GM12873 (cell line): ENCODE results near the gene LPGAT1.

ENCODE experiments used
- CTCF ChIP-seq: IDR thresholded peaks from 2 replicates; pipeline ENCODE4 v1.5.1; 2012; ENCODE audit warnings: low read depth, mild to moderate bottlenecking, moderate library complexity, low read length, control low read depth; ENCODE audit not compliant: insufficient read depth; ENCODE audit errors: missing control alignments

The LPGAT1 gene

GRCh38 chr1:211708926-211709325, 121.6 kb downstream of the LPGAT1 start:
- no peak for TF ChIP-seq CTCF

- no peak for TF ChIP-seq CTCF
Observed at GRCh38 chr1:211708006-211708405, 122.6 kb downstream of the LPGAT1 start.

GRCh38 chr1:211705467-211706091, 125.0 kb downstream of the LPGAT1 start:
- TF ChIP-seq CTCF, result no peak

GRCh38 chr1:211704543-211704942, 126.0 kb downstream of the LPGAT1 start:
- TF ChIP-seq CTCF, result no peak

- TF ChIP-seq CTCF, result no peak
Observed at GRCh38 chr1:211703812-211704537, 126.6 kb downstream of the LPGAT1 start.

GRCh38 chr1:211701733-211702132, 128.8 kb downstream of the LPGAT1 start:
- no peak for TF ChIP-seq CTCF

- TF ChIP-seq CTCF, result peak; percentile 1
Observed at GRCh38 chr1:211699059-211699458, 131.5 kb downstream of the LPGAT1 start.
